Esophagus muscularis mucosa (tissue), 4 donors: ENCODE measurements around the gene POLK. TPM values are rescaled to one million over a fixed set of nuclear protein-coding genes. Genes with fewer than 3 reads are reported as not detected.
A peak's percentile ranks its signal among the peaks of the same experiment; 100 is the strongest.
"Not testable (repeated sequence)": the region's sequence is repeated elsewhere in the genome, so short reads cannot be mapped to it uniquely, and the experiment has no call there.

Experiments used
- DNase-seq: peaks from one replicate; pipeline ENCODE4 v3.0.0-alpha.2; 2017; ENCODE audit errors: extremely low spot score
- H3K27ac ChIP-seq, 4 donors: fragments of 200-600 bp; sonication (generic); replicated peaks in 1 of 4; 1 replicate in 3 of 4; 2 replicates in 1 of 4; pipeline ENCODE4 v1.5.1; 2016 to 2019; ENCODE audit warnings: mild to moderate bottlenecking in 1 of 4
- H3K27me3 ChIP-seq, 4 donors: fragments of 200-600 bp; sonication (generic); one replicate each; pipeline versions ENCODE4 v1.5.1 to v1.6.0; 2016 to 2019
- H3K36me3 ChIP-seq, 4 donors: fragments of 200-600 bp; sonication (generic); one replicate each; pipeline ENCODE4 v1.5.1; 2016 to 2019
- H3K4me1 ChIP-seq, 4 donors: fragments of 200-600 bp; sonication (generic); one replicate each; pipeline ENCODE4 v1.5.1; 2016 to 2019
- H3K4me3 ChIP-seq, 4 donors: fragments of 200-600 bp; sonication (generic); 1 replicate in 2 of 4; 2 replicates in 2 of 4; pipeline ENCODE4 v1.5.1; 2016 to 2019; ENCODE audit warnings: mild to moderate bottlenecking in 4 of 4, moderate library complexity in 1 of 4
- H3K9me3 ChIP-seq, 4 donors: fragments of 200-600 bp; sonication (generic); 1 replicate in 3 of 4; 2 replicates in 1 of 4; pipeline ENCODE4 v1.5.1; 2016 to 2019
- EP300 ChIP-seq: sonication (generic); formaldehyde crosslinking; IDR thresholded peaks from one replicate; pipeline ENCODE4 v1.6.1; 2017; ENCODE audit warnings: antibody characterized with exemption
- POLR2A ChIP-seq: fragments of 450-650 bp; IDR thresholded peaks from one replicate; pipeline ENCODE4 v1.6.1; 2017; ENCODE audit warnings: antibody characterized with exemption, moderate library complexity, mild to moderate bottlenecking, low read depth
- POLR2AphosphoS5 ChIP-seq, 2 donors: sonication (generic); formaldehyde crosslinking; IDR thresholded peaks; one replicate each; pipeline ENCODE4 v1.6.1; 2017; ENCODE audit warnings: antibody characterized with exemption in 2 of 2
- WGBS: methylation state at CpG from one replicate; pipeline ENCODE4 v1.1.5; 2018; 5-methylcytosine and 5-hydroxymethylcytosine counted together
- intact Hi-C: fragments of 100-400 bp; cut with DNase I; formaldehyde crosslinking; loops from one replicate; pipeline ENCODE4 v1.15.1; 2023
- total RNA-seq, 4 donors: library from RNA; depleted of rRNA; stranded (reverse); fragments of >200 nt; gene quantifications; one replicate each; pipeline versions ENCODE4 v1.1.0 to v1.2.1, GENCODE V29; 2016
- TF ChIP-seq, protein P1 (sequence below), 3 experiments: fragments of 200-600 bp in 2 of 3; fragments of 450-650 bp in 1 of 3; sonication (generic) in 2 of 3; IDR thresholded peaks; one replicate each; pipeline ENCODE4 v1.5.1; 2017 to 2019; ENCODE audit warnings: antibody characterized with exemption in 3 of 3, mild to moderate bottlenecking in 2 of 3, moderate library complexity in 1 of 3

The POLK gene
- total RNA-seq, 4 donors from 2014 or later: 22.6 to 37.0 (median 32.3) TPM

DNA sequence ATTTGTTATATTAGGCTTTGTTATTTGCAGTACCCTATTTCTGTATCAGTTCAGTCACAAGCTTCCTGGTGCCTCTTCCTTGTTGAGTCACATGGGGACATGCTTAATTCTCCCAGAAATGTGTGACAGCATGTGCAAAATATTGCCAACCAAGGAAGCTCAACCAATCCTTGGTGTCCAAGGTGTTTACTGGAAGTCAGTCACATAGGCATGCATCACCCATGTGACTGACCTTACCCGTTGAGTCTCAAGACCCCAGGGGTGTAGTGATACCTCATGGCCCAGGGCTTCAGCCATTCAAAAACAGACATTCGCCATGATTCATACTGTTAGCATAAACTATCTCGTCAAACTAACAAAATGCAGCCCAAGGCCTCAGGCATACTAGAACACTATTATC lies 90.3 kb downstream of the POLK start:
- no peaks in the 10 kb centered on the region for H3K27me3 ChIP-seq
- 97% methylated on average over 3 of the region's 3 CpGs for WGBS

DNA sequence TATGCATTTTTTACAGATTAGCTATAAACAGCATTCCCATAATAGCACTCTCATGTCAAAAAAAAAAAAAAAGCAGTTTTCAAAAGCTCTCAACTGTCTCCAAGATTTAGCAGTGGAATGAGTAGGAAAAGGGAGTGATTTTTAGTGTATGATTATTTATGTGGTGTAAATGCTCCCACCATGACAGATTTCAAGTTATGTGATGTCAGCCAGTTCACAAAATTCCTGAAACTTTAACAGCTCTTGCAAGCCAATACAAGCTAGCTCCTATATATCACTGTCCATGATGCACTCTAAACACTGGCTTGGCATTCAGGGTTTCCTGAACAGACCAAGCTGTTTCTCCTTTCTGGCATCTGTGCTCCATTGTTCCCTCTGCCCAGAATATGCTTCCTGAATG lies 91.7 kb downstream of the POLK start:
- H3K4me1 ChIP-seq: no peaks in the 10 kb centered on the region
- H3K4me3 ChIP-seq: no peak overlapping the region
- no peak for TF ChIP-seq POLR2A
- TF ChIP-seq EP300: no peak
- no peaks in the 10 kb centered on the region for H3K9me3 ChIP-seq
- peaks cover 7 to 29% (median 11%) of the 10 kb centered on the region in 4 donors for H3K36me3 ChIP-seq
- no peak for DNase-seq
- H3K27me3 ChIP-seq: no peaks in the 10 kb centered on the region
- no peak overlapping the region for H3K27ac ChIP-seq
- intact Hi-C loops: no loop called here

More for the DNA sequence above, 90.3 kb downstream of the POLK start:
- Histone ChIP-seq H3K4me3 (no peak overlapping the region), H3K27ac (no peak overlapping the region), H3K9me3 (no peaks in the 10 kb centered on the region), H3K36me3 (peaks cover 11 to 33% (median 16%) of the 10 kb centered on the region in 4 donors), H3K4me1 (no peaks in the 10 kb centered on the region)
- DNase-seq: no peak
- no peak for TF ChIP-seq EP300
- TF ChIP-seq, protein P1, sequence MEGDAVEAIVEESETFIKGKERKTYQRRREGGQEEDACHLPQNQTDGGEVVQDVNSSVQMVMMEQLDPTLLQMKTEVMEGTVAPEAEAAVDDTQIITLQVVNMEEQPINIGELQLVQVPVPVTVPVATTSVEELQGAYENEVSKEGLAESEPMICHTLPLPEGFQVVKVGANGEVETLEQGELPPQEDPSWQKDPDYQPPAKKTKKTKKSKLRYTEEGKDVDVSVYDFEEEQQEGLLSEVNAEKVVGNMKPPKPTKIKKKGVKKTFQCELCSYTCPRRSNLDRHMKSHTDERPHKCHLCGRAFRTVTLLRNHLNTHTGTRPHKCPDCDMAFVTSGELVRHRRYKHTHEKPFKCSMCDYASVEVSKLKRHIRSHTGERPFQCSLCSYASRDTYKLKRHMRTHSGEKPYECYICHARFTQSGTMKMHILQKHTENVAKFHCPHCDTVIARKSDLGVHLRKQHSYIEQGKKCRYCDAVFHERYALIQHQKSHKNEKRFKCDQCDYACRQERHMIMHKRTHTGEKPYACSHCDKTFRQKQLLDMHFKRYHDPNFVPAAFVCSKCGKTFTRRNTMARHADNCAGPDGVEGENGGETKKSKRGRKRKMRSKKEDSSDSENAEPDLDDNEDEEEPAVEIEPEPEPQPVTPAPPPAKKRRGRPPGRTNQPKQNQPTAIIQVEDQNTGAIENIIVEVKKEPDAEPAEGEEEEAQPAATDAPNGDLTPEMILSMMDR (IDR thresholded peaks at IDR 0.05): no peak
- no peak for TF ChIP-seq POLR2A
- no peak for TF ChIP-seq POLR2AphosphoS5 (IDR thresholded peaks at IDR 0.05)
- intact Hi-C loops: no loop called here

DNA sequence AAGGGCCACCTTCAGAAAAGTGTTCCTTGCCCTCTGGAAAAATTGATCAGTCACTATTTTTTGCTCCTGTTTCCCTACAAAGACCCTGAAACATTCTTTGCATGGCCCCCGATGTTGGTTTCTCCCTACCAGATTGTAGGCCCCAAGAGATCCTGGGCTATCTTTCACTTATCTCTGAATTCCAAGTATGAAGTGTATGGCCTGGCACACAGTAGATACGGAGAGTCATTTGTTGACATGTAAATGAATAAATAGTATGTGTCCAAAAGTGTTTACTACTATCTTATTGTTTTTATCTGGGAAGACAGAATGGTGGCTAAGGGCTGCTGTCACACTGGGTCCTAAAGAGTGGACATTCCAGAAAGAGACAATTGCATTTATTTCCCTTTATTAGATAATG lies 92.1 kb downstream of the POLK start:
- H3K4me3 ChIP-seq: no peak overlapping the region
- no peak for DNase-seq
- no peaks in the 10 kb centered on the region for H3K27me3 ChIP-seq
- H3K4me1 ChIP-seq: no peaks in the 10 kb centered on the region
- peaks cover 7 to 29% (median 11%) of the 10 kb centered on the region in 4 donors for H3K36me3 ChIP-seq
- WGBS: 91% methylated on average over 2 of the region's 2 CpGs
- H3K27ac ChIP-seq: no peak overlapping the region
- TF ChIP-seq POLR2A (no peak), EP300 (no peak), POLR2AphosphoS5 (IDR thresholded peaks at IDR 0.05) (no peak)
- TF ChIP-seq, protein P1 (IDR thresholded peaks at IDR 0.05): no peak
- intact Hi-C loops: no loop called here
- no peaks in the 10 kb centered on the region for H3K9me3 ChIP-seq

DNA sequence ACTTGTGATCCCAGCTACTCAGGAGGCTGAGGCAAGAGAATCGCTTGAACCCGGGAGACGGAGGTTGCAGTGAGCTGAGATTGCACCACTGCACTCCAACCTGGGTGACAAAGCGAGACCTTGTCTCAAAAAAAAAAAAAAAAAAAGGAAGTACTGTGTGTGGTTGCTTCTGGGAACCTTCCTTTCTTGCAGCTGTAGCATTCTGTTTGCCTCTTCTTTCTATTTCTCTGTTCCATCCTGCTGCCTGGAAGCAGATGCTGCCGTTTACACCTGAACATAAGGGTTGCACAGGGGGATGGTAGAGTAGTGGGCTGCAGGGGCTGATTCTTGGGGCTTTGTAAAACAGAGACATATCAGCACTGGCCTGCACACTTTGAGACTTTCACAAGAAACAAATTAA lies 95.7 kb downstream of the POLK start:
- H3K27me3 ChIP-seq, H3K4me3 ChIP-seq, H3K9me3 ChIP-seq, H3K36me3 ChIP-seq, intact Hi-C loops, DNase-seq, H3K27ac ChIP-seq: not testable (repeated sequence)
- WGBS: 95% methylated on average over 5 of the region's 5 CpGs
- H3K4me1 ChIP-seq: peaks cover 12 to 18% (median 17%) of the 10 kb centered on the region in 4 donors

DNA sequence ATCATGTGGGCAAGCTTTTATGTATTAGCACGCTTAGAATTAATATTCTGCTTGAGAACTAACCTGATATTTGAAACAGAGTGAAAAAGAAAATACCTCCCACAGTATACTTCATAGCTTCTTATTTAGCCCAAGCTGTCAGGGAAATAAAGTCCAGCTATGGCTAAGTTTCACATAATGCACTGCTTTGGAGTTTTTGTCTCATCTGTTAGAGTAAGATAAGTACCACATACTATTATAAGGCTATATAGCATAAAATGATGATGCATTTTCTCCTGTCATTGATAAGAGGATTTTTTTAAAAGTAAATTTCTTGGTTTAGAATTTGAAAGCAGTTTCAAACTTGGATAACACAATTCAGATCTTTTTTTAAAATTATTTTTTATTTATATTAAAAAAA lies 97.2 kb downstream of the POLK start:
- H3K27ac ChIP-seq: no peak overlapping the region
- H3K9me3 ChIP-seq: no peaks in the 10 kb centered on the region
- peaks cover 0 to 4% (median 0%) of the 10 kb centered on the region in 4 donors for H3K36me3 ChIP-seq
- no peak for DNase-seq
- TF ChIP-seq, protein P1 (IDR thresholded peaks at IDR 0.05): no peak
- TF ChIP-seq POLR2A (no peak), EP300 (no peak), POLR2AphosphoS5 (IDR thresholded peaks at IDR 0.05) (no peak)
- H3K4me1 ChIP-seq: peaks cover 12 to 18% (median 18%) of the 10 kb centered on the region in 4 donors
- peaks cover 0 to 7% (median 0%) of the 10 kb centered on the region in 4 donors for H3K27me3 ChIP-seq
- intact Hi-C loops: no loop called here
- 100% methylated on average over 1 of the region's 1 CpG for WGBS
- H3K4me3 ChIP-seq: no peak overlapping the region

DNA sequence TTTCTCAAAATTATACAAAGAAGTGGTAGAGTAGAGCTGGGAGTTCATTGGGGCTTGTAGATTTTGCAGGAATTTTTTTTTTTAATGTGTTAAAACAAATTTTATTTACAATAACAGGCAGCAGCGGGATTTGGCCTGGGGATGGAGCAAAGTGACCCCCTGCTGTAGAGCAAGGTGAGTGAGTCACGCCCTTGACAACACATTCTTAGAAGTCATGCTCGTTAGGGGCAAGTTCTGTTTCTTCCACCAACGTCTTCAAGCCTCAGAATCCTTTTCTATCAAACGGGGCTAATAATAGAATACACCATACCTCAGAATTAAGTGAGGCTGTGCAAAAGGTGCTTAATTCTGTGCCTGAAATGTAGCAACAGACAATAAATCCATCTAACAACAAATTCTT lies 98.5 kb downstream of the POLK start:
- no peak overlapping the region for H3K4me3 ChIP-seq
- WGBS: 91% methylated on average over 5 of the region's 5 CpGs
- TF ChIP-seq EP300: no peak
- TF ChIP-seq POLR2AphosphoS5 (IDR thresholded peaks at IDR 0.05): no peak
- TF ChIP-seq, protein P1 (IDR thresholded peaks at IDR 0.05): no peak
- no peak for TF ChIP-seq POLR2A
- H3K4me1 ChIP-seq: peaks cover 12 to 18% (median 18%) of the 10 kb centered on the region in 4 donors
- H3K27ac ChIP-seq: no peak overlapping the region
- H3K27me3 ChIP-seq: peaks cover 0 to 7% (median 0%) of the 10 kb centered on the region in 4 donors
- intact Hi-C loops: no loop called here
- H3K36me3 ChIP-seq: no peaks in the 10 kb centered on the region
- DNase-seq: no peak
- no peaks in the 10 kb centered on the region for H3K9me3 ChIP-seq

DNA sequence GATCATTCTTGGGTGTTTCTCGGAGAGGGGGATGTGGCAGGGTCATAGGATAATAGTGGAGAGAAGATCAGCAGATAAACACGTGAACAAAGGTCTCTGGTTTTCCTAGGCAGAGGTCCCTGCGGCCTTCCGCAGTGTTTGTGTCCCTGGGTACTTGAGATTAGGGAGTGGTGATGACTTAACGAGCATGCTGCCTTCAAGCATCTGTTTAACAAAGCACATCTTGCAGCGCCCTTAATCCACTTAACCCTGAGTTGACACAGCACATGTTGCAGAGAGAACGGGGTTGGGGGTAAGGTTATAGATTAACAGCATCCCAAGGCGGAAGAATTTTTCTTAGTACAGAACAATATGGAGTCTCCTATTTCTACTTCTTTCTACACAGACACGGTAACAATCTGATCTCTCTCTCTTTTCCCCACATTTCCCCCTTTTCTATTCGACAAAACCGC lies 99.2 kb downstream of the POLK start:
- intact Hi-C loops, H3K27ac ChIP-seq, DNase-seq, H3K27me3 ChIP-seq, H3K36me3 ChIP-seq, H3K9me3 ChIP-seq: not testable (repeated sequence)
- 49% methylated on average over 11 of the region's 11 CpGs for WGBS
- H3K4me1 ChIP-seq: peaks cover 12 to 18% (median 18%) of the 10 kb centered on the region in 4 donors
- H3K4me3 ChIP-seq: peak overlapping the region; percentile 52 to 64 (median 58)
